Measurements from ENCODE around the gene PVALEF.

PVALEF gene

GRCh38 chr17:81194941-81195901, 29.9 kb downstream of the PVALEF start:
- no peaks in the 10 kb centered on the region for H3K9me3 ChIP-seq (ENCODE audit: control insufficient read depth, insufficient read depth, low read length)
- H3K9ac ChIP-seq (ENCODE audit: low read depth, low read length) = no peak overlapping the region
- 0 out of 2 replicates have a peak, but pooled peaks cover 2% of the 10 kb centered on the region for H3K36me3 ChIP-seq (ENCODE audit: insufficient read depth, low read length)
- no peaks in the 10 kb centered on the region; the same call in 1 of the 2 replicates for H3K4me1 ChIP-seq (ENCODE audit: insufficient read depth, low read length)

GRCh38 chr17:81195941-81196495, 30.7 kb downstream of the PVALEF start:
- Histone ChIP-seq H3K9me3 (ENCODE audit: control insufficient read depth, insufficient read depth, low read length) (no peaks in the 10 kb centered on the region), H3K9ac (ENCODE audit: low read depth, low read length) (no peak overlapping the region), H3K36me3 (ENCODE audit: insufficient read depth, low read length) (0 out of 2 replicates have a peak, but pooled peaks cover 2% of the 10 kb centered on the region), H3K4me1 (ENCODE audit: insufficient read depth, low read length) (no peaks in the 10 kb centered on the region; the same call in 1 of the 2 replicates)

- H3K9ac ChIP-seq (ENCODE audit: low read depth, low read length) = no peak overlapping the region
- H3K36me3 ChIP-seq (ENCODE audit: insufficient read depth, low read length) = 0 out of 2 replicates have a peak, but pooled peaks cover 2% of the 10 kb centered on the region
- no peaks in the 10 kb centered on the region for H3K9me3 ChIP-seq (ENCODE audit: control insufficient read depth, insufficient read depth, low read length)
- no peaks in the 10 kb centered on the region; the same call in 1 of the 2 replicates for H3K4me1 ChIP-seq (ENCODE audit: insufficient read depth, low read length)
These were observed 31.4 kb downstream of the PVALEF start for GRCh38 chr17:81196505-81197408.

- H3K36me3 ChIP-seq (ENCODE audit: insufficient read depth, low read length) = 0 out of 2 replicates have a peak, but pooled peaks cover 2% of the 10 kb centered on the region
- no peak overlapping the region for H3K9ac ChIP-seq (ENCODE audit: low read depth, low read length)
- H3K9me3 ChIP-seq (ENCODE audit: control insufficient read depth, insufficient read depth, low read length) = no peaks in the 10 kb centered on the region
- no peaks in the 10 kb centered on the region; the same call in 1 of the 2 replicates for H3K4me1 ChIP-seq (ENCODE audit: insufficient read depth, low read length)
These were observed 32.1 kb downstream of the PVALEF start for GRCh38 chr17:81197409-81197795.

GRCh38 chr17:81197831-81198490, 32.7 kb downstream of the PVALEF start:
- Histone ChIP-seq H3K4me1 (ENCODE audit: insufficient read depth, low read length) (no peaks in the 10 kb centered on the region; the same call in 1 of the 2 replicates), H3K36me3 (ENCODE audit: insufficient read depth, low read length) (0 out of 2 replicates have a peak, but pooled peaks cover 2% of the 10 kb centered on the region), H3K9me3 (ENCODE audit: control insufficient read depth, insufficient read depth, low read length) (no peaks in the 10 kb centered on the region), H3K9ac (ENCODE audit: low read depth, low read length) (no peak overlapping the region)

GRCh38 chr17:81198826-81199481, 33.6 kb downstream of the PVALEF start:
- Histone ChIP-seq H3K4me1 (ENCODE audit: insufficient read depth, low read length) (no peaks in the 10 kb centered on the region), H3K9me3 (ENCODE audit: control insufficient read depth, insufficient read depth, low read length) (no peaks in the 10 kb centered on the region), H3K9ac (ENCODE audit: low read depth, low read length) (no peak overlapping the region), H3K36me3 (ENCODE audit: insufficient read depth, low read length) (0 out of 2 replicates have a peak, but pooled peaks cover 2% of the 10 kb centered on the region)

- Histone ChIP-seq H3K9me3 (ENCODE audit: control insufficient read depth, insufficient read depth, low read length) (no peaks in the 10 kb centered on the region), H3K36me3 (ENCODE audit: insufficient read depth, low read length) (0 out of 2 replicates have a peak, but pooled peaks cover 2% of the 10 kb centered on the region), H3K9ac (ENCODE audit: low read depth, low read length) (no peak overlapping the region), H3K4me1 (ENCODE audit: insufficient read depth, low read length) (no peaks in the 10 kb centered on the region)
These were observed 34.1 kb downstream of the PVALEF start for GRCh38 chr17:81199482-81199830.

GRCh38 chr17:81200201-81200600, 34.9 kb downstream of the PVALEF start:
- H3K36me3 ChIP-seq (ENCODE audit: insufficient read depth, low read length) = 0 out of 2 replicates have a peak, but pooled peaks cover 2% of the 10 kb centered on the region
- H3K4me1 ChIP-seq (ENCODE audit: insufficient read depth, low read length) = no peaks in the 10 kb centered on the region
- H3K9me3 ChIP-seq (ENCODE audit: control insufficient read depth, insufficient read depth, low read length) = no peaks in the 10 kb centered on the region
- no peak overlapping the region for H3K9ac ChIP-seq (ENCODE audit: low read depth, low read length)

GRCh38 chr17:81200695-81201580, 35.6 kb downstream of the PVALEF start:
- no peaks in the 10 kb centered on the region for H3K4me1 ChIP-seq (ENCODE audit: insufficient read depth, low read length)
- no peaks in the 10 kb centered on the region for H3K9me3 ChIP-seq (ENCODE audit: control insufficient read depth, insufficient read depth, low read length)
- H3K9ac ChIP-seq (ENCODE audit: low read depth, low read length) = no peak overlapping the region
- H3K36me3 ChIP-seq (ENCODE audit: insufficient read depth, low read length) = 0 out of 2 replicates have a peak, but pooled peaks cover 2% of the 10 kb centered on the region

- H3K9ac ChIP-seq (ENCODE audit: low read depth, low read length) = no peak overlapping the region
- no peaks in the 10 kb centered on the region for H3K4me1 ChIP-seq (ENCODE audit: insufficient read depth, low read length)
- no peaks in the 10 kb centered on the region for H3K36me3 ChIP-seq (ENCODE audit: insufficient read depth, low read length)
These were observed 37.0 kb downstream of the PVALEF start for GRCh38 chr17:81202318-81202717.

DNA sequence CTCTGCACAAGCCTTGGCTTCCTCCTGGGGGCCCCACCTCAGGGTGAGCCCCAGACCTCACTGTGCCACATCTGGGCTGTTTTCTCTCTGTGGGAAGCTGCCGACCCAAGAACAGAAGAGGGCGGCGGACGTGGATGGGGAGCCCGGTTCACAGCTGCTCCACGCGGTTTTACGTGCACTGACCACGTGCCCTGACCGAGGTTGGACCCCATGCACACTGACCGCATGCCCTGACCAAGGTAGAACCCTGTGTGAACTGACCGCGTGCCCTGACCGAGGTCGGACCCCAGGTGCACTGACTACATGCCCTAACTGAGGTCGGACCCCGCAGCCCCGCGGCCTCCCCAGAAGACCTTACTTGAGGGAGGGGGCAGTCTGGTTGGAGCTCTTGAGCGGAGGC, 37.8 kb downstream of the PVALEF start:
- Histone ChIP-seq H3K9me3 (ENCODE audit: control insufficient read depth, insufficient read depth, low read length) (no peaks in the 10 kb centered on the region), H3K4me1 (ENCODE audit: insufficient read depth, low read length) (no peaks in the 10 kb centered on the region), H3K36me3 (ENCODE audit: insufficient read depth, low read length) (no peaks in the 10 kb centered on the region), H3K9ac (ENCODE audit: low read depth, low read length) (no peak overlapping the region)

More at GRCh38 chr17:81202318-81202717, 37.0 kb downstream of the PVALEF start:
- no peaks in the 10 kb centered on the region for H3K9me3 ChIP-seq (ENCODE audit: control insufficient read depth, insufficient read depth, low read length)

- no peaks in the 10 kb centered on the region for H3K4me1 ChIP-seq (ENCODE audit: insufficient read depth, low read length)
- H3K9me3 ChIP-seq (ENCODE audit: control insufficient read depth, insufficient read depth, low read length) = no peaks in the 10 kb centered on the region
- no peaks in the 10 kb centered on the region for H3K36me3 ChIP-seq (ENCODE audit: insufficient read depth, low read length)
- H3K9ac ChIP-seq (ENCODE audit: low read depth, low read length) = no peak overlapping the region
These were observed 39.3 kb downstream of the PVALEF start for GRCh38 chr17:81204578-81204977.
